Measurements from ENCODE around the gene MYL7.

The MYL7 gene

GRCh38 chr7:44149571-44150465, 8.7 kb upstream of the MYL7 start:
- DNase-seq, result no peak

GRCh38 chr7:44148961-44149536, 7.9 kb upstream of the MYL7 start:
- DNase-seq, result no peak

DNA sequence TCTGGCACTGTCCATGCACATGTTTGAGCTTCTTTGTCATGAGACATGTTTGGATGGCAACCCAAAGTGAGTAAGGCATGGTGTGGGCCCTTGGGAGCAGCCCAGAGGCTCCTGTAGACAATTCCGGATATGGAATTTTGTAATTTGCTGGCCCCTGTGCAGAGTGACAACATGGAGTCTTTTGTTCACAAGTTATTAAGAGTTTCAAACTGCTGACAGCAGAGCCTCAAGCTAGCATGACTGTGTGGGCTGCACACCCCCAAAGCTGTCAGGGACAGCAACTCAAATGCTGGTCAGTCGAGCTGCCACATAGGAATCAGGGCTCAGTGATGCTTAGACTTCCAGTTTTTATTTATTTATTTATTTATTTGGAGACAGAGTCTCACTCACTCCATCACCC, 7.0 kb upstream of the MYL7 start:
- no peak for DNase-seq

DNA sequence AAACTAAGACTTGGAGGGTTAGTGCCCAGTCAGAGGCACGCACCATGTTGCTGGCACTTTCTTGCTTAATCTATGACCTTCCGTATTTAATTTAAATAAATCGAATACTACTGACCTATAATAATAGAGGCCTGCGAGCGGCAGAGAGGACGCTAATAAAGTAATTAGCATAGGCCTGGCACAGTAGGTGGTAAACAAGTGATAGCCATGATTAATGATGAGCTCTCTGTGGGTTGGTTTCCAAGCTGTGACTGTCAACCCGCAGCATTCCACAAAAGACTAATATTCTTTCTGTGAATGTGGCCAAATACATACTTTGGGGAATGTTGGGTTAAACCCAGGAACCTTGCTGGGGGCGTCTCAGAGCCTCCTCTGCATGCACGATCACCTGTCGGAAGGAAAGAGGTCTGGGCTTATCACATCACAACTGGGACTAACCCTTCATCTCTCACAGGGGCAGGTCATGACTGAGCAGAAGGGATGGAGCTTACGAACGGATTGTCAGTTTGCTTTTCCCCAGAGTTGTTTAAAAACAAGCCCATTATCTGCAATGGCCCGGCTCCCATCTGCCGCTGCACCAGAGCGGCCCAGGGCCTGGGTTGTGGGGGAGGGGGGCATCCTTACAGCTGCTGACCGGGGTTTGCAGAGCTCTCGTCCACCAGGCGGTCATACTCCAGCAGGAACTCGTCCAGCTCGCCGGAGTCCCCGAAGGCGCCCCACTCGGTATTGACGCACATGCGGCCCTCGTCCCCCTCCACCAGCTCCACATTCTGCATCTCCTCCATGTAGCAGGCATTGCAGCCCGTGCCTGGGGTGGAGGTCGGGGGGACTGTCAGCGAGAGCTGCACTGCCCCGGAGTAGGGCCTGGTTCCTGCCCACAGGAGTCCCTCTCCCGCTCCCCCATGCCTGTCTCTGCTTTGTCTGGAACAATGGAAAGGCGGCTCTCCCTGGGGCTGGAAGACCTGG, 6.2 kb upstream of the MYL7 start:
- DNase-seq, result no peak

GRCh38 chr7:44145969-44146911, 5.1 kb upstream of the MYL7 start:
- peak; percentile 79 for DNase-seq

DNA sequence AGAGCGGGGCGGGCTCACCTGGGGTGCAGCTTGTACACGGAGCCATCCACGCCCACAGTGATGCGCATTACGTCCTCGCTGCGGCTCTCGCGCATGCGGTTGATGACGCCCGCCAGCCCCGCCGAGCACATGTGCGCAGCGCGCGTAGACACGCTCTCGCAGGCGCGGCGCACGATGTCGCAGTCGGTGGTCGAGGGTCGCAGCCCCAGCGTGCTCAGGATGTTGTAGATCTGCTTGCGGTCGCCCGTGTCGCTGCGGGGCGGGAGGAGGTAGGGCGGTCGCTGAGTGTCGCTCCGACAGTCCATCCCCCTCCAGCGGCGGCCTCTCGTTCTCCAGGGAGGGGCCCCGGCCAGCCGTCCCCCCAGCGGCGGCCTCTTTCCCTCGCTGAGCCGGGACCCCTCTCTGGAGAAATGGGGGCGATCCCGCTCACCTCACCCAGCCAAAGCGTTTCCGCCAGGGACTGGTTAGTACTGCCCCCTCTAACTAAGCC, 4.4 kb upstream of the MYL7 start:
- peak; percentile 41 for DNase-seq

DNA sequence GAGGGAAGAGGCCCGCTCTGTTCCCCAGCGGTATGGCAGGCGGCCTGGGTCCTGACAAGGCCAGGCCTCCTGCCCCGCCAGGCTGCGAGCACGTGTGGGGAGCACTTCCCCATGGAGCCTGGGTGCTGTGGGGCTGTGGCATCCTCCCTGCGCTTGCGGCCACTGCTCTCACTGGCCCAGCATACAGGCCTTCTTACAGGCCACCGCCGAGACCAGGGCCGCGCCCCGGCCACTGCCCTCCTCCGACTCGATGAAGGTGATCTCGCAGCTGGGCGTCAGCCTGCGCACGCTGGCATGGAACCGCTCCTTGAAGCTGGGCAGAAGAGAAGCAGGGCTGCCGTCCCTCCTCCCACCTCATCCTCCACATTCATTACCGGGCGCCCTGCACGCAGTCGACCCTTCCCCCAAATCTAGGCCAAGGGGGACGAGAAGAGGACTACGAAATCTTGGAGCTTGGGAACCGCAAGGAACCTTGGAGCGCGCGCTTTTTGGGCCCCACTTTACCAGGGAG, 3.9 kb upstream of the MYL7 start:
- no peak for DNase-seq

DNA sequence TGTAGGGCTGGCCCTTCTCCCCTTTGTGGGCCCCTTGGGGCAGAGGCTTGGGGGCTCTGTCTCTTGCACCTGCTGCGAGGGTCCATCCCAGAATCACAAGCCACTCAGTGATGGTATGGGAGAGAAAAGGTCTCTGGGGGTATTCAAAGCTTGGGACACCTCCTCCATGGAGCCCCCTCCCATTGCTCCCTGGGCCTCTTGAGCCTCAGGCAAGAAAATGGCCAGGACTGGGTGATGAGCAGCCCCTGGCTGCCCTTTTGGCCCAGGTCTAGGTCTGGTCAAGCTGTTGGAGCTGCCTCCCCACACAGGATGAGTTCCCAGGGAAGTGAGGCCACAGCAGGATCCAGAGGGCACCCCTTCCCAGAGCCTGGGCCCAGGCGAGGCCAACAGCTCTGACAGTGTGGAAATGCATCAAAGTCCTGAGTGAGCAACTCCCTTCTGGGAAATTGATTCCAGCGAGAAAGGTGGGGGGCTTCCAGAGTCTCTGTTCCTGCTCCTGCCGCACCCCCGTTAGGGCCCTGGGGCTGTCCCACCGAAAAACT, 3.4 kb upstream of the MYL7 start:
- DNase-seq, result no peak

- no peak for DNase-seq
Measured at GRCh38 chr7:44143646-44144250, 2.6 kb upstream of the MYL7 start.

DNA sequence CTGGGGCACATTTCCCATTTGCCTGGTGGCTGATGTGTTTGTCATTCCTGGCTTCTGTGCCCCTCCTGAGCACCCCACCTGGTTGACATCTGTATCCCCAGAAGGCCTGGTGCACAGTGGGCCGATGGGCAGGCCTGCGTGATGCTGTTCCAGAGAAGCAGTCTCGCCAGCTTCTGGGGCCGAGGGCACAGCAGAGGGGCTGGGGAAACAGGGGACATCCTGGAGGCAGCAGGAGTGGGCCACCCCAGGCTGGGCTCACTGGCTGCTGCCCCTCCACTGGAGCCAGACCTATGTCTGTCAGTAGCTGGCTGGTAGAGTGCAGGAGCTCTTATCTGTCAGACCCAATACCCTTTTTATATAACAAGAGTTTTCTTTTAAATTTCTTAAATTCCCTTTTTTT, 896 bp upstream of the MYL7 start:
- DNase-seq, result no peak

- DNase-seq, result no peak
Measured at GRCh38 chr7:44140341-44140740, 791 bp downstream of the MYL7 start.

- no peak for DNase-seq
Measured at GRCh38 chr7:44139311-44140010, 1.7 kb downstream of the MYL7 start.

DNA sequence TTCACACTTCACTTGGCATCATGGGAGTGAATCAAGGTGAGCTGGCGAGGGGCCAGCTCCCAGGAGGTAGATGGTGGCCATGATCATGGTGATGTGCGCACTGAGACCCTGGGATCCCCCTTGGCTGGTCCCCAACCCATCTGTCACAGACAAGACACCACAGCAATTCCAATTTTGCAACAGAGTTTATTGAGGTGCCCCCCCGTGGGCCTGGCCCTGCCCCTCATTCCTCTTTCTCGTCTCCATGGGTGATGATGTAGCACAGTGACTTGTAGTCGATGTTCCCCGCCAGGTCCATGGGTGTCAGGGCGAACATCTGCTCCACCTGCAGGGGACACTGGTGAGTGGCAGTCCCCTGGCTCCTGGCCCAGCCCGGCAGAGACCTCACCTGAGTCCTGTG, 2.4 kb downstream of the MYL7 start:
- no peak for DNase-seq

DNA sequence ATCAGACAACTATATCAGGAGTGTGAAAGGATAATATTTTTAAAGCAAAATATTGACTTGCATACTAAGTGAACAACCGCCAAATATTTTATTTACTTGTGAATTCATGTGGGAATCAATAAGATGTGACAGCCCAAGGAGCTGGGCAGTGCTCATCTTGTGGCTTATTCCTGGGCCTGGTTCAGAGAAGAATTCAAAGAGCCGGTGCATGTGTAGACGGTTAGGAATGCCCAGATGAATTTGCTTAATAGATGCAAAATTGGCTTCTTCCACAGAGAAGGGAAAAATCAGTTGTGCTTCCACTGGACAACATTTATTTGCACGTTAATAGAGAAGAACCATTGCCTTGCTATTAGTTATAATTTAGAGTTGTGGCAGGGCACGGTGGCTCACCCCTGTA, 4.4 kb downstream of the MYL7 start:
- DNase-seq, result no peak

- DNase-seq, result no peak
Measured at GRCh38 chr7:44134943-44135628, 6.0 kb downstream of the MYL7 start.

DNA sequence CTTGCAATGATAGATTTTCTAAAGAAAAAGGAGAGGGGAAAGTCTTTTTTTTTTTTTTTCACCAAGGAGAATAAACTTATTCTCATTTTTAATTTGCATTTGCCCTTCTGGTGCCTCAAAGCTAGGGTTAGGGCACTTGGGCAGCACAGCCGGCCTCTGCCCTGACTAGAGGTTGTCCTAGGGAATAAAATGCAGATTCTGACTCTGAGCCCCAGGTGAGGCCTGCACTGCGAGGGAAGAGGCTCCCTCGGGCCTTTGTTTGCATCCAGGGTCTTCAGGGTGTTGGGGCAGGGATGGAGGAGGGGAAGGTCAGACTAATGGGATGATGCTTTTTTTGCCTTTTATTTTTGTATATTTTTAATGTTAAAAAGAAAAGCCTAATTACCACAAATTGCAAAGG, 7.8 kb downstream of the MYL7 start:
- DNase-seq, result no peak

DNA sequence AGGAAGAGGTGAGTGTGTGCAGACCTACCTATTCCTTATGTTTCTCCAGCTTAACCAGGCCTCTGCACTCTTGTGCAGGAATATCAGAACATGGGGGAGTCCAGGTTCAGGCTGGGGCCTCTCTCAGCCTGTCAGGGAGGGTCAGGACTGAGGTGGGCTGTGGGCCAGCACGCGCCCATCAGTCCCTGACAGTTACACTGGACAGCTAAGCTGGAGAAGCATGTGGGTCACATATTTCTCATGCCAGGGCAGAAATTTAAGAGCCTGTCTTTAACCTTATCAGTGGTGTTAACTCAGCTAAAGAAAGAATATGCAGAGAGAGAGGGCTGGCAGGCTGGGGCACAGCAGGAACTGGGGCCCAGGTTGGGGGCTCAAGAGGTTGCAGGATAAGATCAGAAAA, 9.1 kb downstream of the MYL7 start:
- no peak for DNase-seq

GRCh38 chr7:44131173-44132029, 9.7 kb downstream of the MYL7 start:
- no peak for DNase-seq
